Astrocyte (in vitro differentiated cells and primary cell): ENCODE data around the gene EFNA5. TPM values are rescaled to one million over a fixed set of nuclear protein-coding genes. Genes with fewer than 3 reads are reported as not detected.

Experiments used
- DNase-seq: peaks from one replicate; pipeline ENCODE4 v3.0.0-alpha.2; 2010; ENCODE audit warnings: low read depth
- FAIRE-seq: peaks from 2 replicates; lab custom pipeline; 2011; peaks lifted over from hg19 to GRCh38; lab: Jason Lieb, UNC
- H2AFZ ChIP-seq: 2 replicates; pipeline ENCODE4 v1.6.0; 2012; ENCODE audit warnings: low read depth, low read length, inconsistent platforms
- H3K27ac ChIP-seq: 2 replicates; pipeline ENCODE4 v1.5.1; 2011; ENCODE audit warnings: low read depth, low read length, inconsistent platforms
- H3K27me3 ChIP-seq: 2 replicates; pipeline ENCODE4 v1.6.0; 2011; ENCODE audit warnings: low read length, inconsistent platforms; ENCODE audit not compliant: insufficient read depth
- H3K36me3 ChIP-seq: 2 replicates; pipeline ENCODE4 v1.5.1; 2011; ENCODE audit warnings: low read length, inconsistent platforms; ENCODE audit not compliant: insufficient read depth
- H3K4me1 ChIP-seq: 2 replicates; pipeline ENCODE4 v1.5.1; 2011; ENCODE audit warnings: low read length, inconsistent platforms; ENCODE audit not compliant: insufficient read depth
- H3K4me2 ChIP-seq: 2 replicates; pipeline ENCODE4 v1.6.0; 2012; ENCODE audit warnings: low read length, inconsistent platforms
- H3K4me3 ChIP-seq: 2 replicates; pipeline ENCODE4 v1.5.1; 2011; ENCODE audit warnings: low read depth, mild to moderate bottlenecking, low read length, inconsistent platforms; ENCODE audit not compliant: insufficient read depth
- H3K79me2 ChIP-seq: 2 replicates; pipeline ENCODE4 v1.6.0; 2012; ENCODE audit warnings: mild to moderate bottlenecking, low read length, inconsistent platforms; ENCODE audit not compliant: insufficient read depth
- H3K9ac ChIP-seq: 2 replicates; pipeline ENCODE4 v1.6.0; 2012; ENCODE audit warnings: mild to moderate bottlenecking, low read length, inconsistent platforms
- H3K9me3 ChIP-seq: 2 replicates; pipeline ENCODE4 v1.5.1; 2012; ENCODE audit warnings: low read depth, mild to moderate bottlenecking, low read length, inconsistent platforms; ENCODE audit not compliant: insufficient read depth
- H4K20me1 ChIP-seq: 2 replicates; pipeline ENCODE4 v1.6.0; 2012; ENCODE audit warnings: low read length, inconsistent platforms; ENCODE audit not compliant: insufficient read depth
- H3K27ac Mint-ChIP-seq: one replicate; pipeline ENCODE4 v1.8.0; 2021; ENCODE audit warnings: mild to moderate bottlenecking, mixed read lengths; ENCODE audit not compliant: unreplicated experiment
- H3K27me3 Mint-ChIP-seq: one replicate; pipeline ENCODE4 v1.8.0; 2021; ENCODE audit warnings: low read depth, mixed read lengths; ENCODE audit not compliant: unreplicated experiment
- H3K36me3 Mint-ChIP-seq: one replicate; pipeline ENCODE4 v1.8.0; 2021; ENCODE audit warnings: low read depth, mixed read lengths; ENCODE audit not compliant: unreplicated experiment
- H3K4me1 Mint-ChIP-seq: one replicate; pipeline ENCODE4 v1.8.0; 2021; ENCODE audit warnings: low read depth, mixed read lengths; ENCODE audit not compliant: unreplicated experiment
- H3K4me3 Mint-ChIP-seq: one replicate; pipeline ENCODE4 v1.8.0; 2021; ENCODE audit warnings: mild to moderate bottlenecking, moderate library complexity, mixed read lengths; ENCODE audit not compliant: unreplicated experiment
- H3K9me3 Mint-ChIP-seq: one replicate; pipeline ENCODE4 v1.8.0; 2021; ENCODE audit warnings: mild to moderate bottlenecking, mixed read lengths; ENCODE audit not compliant: unreplicated experiment
- EZH2 ChIP-seq: IDR thresholded peaks from 2 replicates; pipeline ENCODE4 v1.6.1; 2012; ENCODE audit warnings: mild to moderate bottlenecking, low read length, inconsistent platforms; ENCODE audit not compliant: insufficient read depth
- total RNA-seq: library from RNA; stranded (reverse); gene quantifications from 2 replicates; pipeline ENCODE4 v1.2.1, GENCODE V29; 2021
- TF ChIP-seq, protein P1 (sequence below): IDR thresholded peaks from 2 replicates; pipeline ENCODE4 v1.5.1; 2011; ENCODE audit warnings: low read depth, mild to moderate bottlenecking, inconsistent platforms, low read length, moderate library complexity; ENCODE audit not compliant: insufficient read depth

The EFNA5 gene
- total RNA-seq, 1 donor from 2014 or later = 59.3 TPM

DNA sequence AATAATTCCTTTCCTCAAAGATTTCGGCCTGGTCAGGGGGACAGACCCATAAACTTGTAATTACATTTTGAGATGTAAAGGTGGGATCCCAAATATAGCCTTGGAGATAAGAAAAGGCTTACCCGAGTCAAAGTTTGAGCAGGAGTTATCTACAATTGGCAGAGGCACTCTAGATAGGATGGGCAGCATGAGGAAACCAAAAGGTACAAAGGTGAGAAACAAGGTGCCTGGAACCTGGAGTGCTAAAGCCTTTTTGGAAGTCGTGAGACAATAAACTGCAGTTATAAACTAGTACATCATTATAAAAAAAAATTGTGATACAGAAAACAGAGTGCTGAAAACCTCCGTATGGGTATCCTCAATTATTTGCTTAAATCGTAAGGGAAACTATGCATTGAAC, 212.4 kb downstream of the EFNA5 start:
- TF ChIP-seq, protein P1, sequence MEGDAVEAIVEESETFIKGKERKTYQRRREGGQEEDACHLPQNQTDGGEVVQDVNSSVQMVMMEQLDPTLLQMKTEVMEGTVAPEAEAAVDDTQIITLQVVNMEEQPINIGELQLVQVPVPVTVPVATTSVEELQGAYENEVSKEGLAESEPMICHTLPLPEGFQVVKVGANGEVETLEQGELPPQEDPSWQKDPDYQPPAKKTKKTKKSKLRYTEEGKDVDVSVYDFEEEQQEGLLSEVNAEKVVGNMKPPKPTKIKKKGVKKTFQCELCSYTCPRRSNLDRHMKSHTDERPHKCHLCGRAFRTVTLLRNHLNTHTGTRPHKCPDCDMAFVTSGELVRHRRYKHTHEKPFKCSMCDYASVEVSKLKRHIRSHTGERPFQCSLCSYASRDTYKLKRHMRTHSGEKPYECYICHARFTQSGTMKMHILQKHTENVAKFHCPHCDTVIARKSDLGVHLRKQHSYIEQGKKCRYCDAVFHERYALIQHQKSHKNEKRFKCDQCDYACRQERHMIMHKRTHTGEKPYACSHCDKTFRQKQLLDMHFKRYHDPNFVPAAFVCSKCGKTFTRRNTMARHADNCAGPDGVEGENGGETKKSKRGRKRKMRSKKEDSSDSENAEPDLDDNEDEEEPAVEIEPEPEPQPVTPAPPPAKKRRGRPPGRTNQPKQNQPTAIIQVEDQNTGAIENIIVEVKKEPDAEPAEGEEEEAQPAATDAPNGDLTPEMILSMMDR = no peak
- no peak for TF ChIP-seq EZH2
- no peaks in the 10 kb centered on the region for H3K27me3 Mint-ChIP-seq
- no peak for FAIRE-seq
- no peaks in the 10 kb centered on the region for H3K9me3 Mint-ChIP-seq
- no peaks in the 10 kb centered on the region for H3K36me3 Mint-ChIP-seq
- Histone ChIP-seq H3K4me1 (peaks cover 7% of the 10 kb centered on the region), H3K36me3 (no peaks in the 10 kb centered on the region), H3K79me2 (no peaks in the 10 kb centered on the region), H4K20me1 (no peaks in the 10 kb centered on the region), H3K4me2 (no peak overlapping the region), H3K4me3 (no peak overlapping the region), H3K27ac (no peak overlapping the region), H2AFZ (no peak overlapping the region), H3K9ac (no peak overlapping the region), H3K27me3 (peaks cover 4% of the 10 kb centered on the region), H3K9me3 (no peaks in the 10 kb centered on the region)
- no peak overlapping the region for H3K27ac Mint-ChIP-seq
- H3K4me3 Mint-ChIP-seq = no peak overlapping the region
- peaks cover 58% of the 10 kb centered on the region for H3K4me1 Mint-ChIP-seq
- DNase-seq = no peak

- TF ChIP-seq, protein P1 = no peak
- TF ChIP-seq EZH2 = no peak
- no peak overlapping the region for H3K27ac ChIP-seq
- H3K27me3 ChIP-seq = peaks cover 4% of the 10 kb centered on the region
- Mint-ChIP-seq H3K27me3 (no peaks in the 10 kb centered on the region), H3K4me1 (peaks cover 56% of the 10 kb centered on the region), H3K4me3 (no peak overlapping the region), H3K27ac (no peak overlapping the region), H3K9me3 (no peaks in the 10 kb centered on the region), H3K36me3 (no peaks in the 10 kb centered on the region)
- H3K9ac ChIP-seq = no peak overlapping the region
- DNase-seq (no peak), FAIRE-seq (no peak)
- no peaks in the 10 kb centered on the region for H3K36me3 ChIP-seq
- no peaks in the 10 kb centered on the region for H4K20me1 ChIP-seq
- H3K4me1 ChIP-seq = peaks cover 7% of the 10 kb centered on the region
- H3K4me3 ChIP-seq = no peak overlapping the region
- H3K79me2 ChIP-seq = no peaks in the 10 kb centered on the region
- H3K4me2 ChIP-seq = no peak overlapping the region
- no peaks in the 10 kb centered on the region for H3K9me3 ChIP-seq
- no peak overlapping the region for H2AFZ ChIP-seq
Measured at GRCh38 chr5:107457881-107458280, 212.9 kb downstream of the EFNA5 start.

GRCh38 chr5:107457138-107457537, 213.6 kb downstream of the EFNA5 start:
- no peak overlapping the region for H3K9ac ChIP-seq
- peaks cover 7% of the 10 kb centered on the region for H3K4me1 ChIP-seq
- H3K9me3 ChIP-seq = no peaks in the 10 kb centered on the region
- Mint-ChIP-seq H3K27me3 (no peaks in the 10 kb centered on the region), H3K27ac (peak overlapping the region; percentile 22), H3K4me3 (peak overlapping the region; percentile 21), H3K4me1 (peaks cover 54% of the 10 kb centered on the region), H3K9me3 (no peaks in the 10 kb centered on the region), H3K36me3 (no peaks in the 10 kb centered on the region)
- no peak overlapping the region for H3K4me3 ChIP-seq
- H3K79me2 ChIP-seq = no peaks in the 10 kb centered on the region
- H2AFZ ChIP-seq = no peak overlapping the region
- DNase-seq (no peak), FAIRE-seq (no peak)
- no peak overlapping the region for H3K27ac ChIP-seq
- no peaks in the 10 kb centered on the region for H3K27me3 ChIP-seq
- no peaks in the 10 kb centered on the region for H4K20me1 ChIP-seq
- no peak overlapping the region for H3K4me2 ChIP-seq
- no peaks in the 10 kb centered on the region for H3K36me3 ChIP-seq
- TF ChIP-seq, protein P1 = no peak
- TF ChIP-seq EZH2 = no peak
